BE2C (cell line): Measurements from ENCODE around the gene FSTL3.

ENCODE experiments used
- DNase-seq: peaks from one replicate; pipeline ENCODE4 v3.0.0-alpha.2; 2020
- H3K27me3 ChIP-seq: fragments of 250-450 bp; sonication (Bioruptor Pico); 2 replicates; pipeline ENCODE4 v1.5.1; 2020; ENCODE audit warnings: mild to moderate bottlenecking
- H3K36me3 ChIP-seq: fragments of 250-450 bp; sonication (Bioruptor Pico); 2 replicates; pipeline ENCODE4 v1.5.1; 2020; ENCODE audit warnings: mild to moderate bottlenecking
- H3K4me1 ChIP-seq: fragments of 250-450 bp; sonication (Bioruptor Pico); 2 replicates; pipeline ENCODE4 v1.5.1; 2020
- H3K4me3 ChIP-seq: 2 replicates; pipeline ENCODE4 v1.5.1; 2011; ENCODE audit warnings: low read depth, low read length
- H3K9me3 ChIP-seq: fragments of 250-450 bp; sonication (Bioruptor Pico); 2 replicates; pipeline ENCODE4 v1.5.1; 2020
- TF ChIP-seq, protein P1 (sequence below): IDR thresholded peaks from 2 replicates; pipeline ENCODE4 v1.5.1; 2012; ENCODE audit warnings: mild to moderate bottlenecking, low read depth, low read length

The FSTL3 gene

DNA sequence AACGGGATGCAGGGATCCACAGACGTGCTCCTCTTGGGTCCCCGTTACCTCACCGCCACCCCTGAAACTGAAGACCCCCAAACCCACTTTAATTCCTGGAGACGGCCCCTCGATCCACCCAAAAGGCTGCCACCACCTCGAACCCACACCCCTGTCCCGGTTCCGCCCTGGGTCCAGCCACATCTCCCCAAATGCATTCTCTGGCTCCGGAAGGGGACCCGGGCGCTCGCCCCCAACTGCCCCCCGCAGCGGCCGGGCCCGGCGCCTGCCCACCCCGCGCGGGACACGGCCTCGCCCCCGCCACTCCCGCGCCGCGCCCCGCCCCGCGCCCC is 219 bp upstream of the FSTL3 start:
- H3K4me1 ChIP-seq = no peaks in the 10 kb centered on the region

DNA sequence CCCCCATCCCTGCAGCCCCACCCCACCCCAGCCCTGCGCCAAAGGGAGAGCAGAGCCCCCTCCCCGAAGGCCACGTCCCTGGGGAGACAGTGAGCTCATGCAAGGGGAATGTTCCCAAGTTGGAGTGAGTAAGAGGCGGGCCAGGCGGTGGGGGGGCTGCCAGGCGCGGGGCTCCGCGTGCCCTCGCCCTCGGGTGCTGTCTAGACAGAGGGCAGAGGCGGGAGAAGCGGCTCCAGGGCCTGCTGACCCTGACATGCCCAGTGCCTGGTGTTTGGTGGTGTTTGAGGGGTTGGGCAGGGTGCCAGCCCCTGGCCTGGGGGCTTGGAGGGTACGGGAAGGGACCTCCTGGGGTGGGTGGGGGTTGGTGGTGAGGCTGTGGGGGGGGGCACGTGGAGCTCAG is 1.0 kb downstream of the FSTL3 start:
- no peak overlapping the region for H3K4me3 ChIP-seq
- TF ChIP-seq, protein P1, sequence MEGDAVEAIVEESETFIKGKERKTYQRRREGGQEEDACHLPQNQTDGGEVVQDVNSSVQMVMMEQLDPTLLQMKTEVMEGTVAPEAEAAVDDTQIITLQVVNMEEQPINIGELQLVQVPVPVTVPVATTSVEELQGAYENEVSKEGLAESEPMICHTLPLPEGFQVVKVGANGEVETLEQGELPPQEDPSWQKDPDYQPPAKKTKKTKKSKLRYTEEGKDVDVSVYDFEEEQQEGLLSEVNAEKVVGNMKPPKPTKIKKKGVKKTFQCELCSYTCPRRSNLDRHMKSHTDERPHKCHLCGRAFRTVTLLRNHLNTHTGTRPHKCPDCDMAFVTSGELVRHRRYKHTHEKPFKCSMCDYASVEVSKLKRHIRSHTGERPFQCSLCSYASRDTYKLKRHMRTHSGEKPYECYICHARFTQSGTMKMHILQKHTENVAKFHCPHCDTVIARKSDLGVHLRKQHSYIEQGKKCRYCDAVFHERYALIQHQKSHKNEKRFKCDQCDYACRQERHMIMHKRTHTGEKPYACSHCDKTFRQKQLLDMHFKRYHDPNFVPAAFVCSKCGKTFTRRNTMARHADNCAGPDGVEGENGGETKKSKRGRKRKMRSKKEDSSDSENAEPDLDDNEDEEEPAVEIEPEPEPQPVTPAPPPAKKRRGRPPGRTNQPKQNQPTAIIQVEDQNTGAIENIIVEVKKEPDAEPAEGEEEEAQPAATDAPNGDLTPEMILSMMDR = no peak
- H3K36me3 ChIP-seq = no peaks in the 10 kb centered on the region
- H3K4me1 ChIP-seq = no peaks in the 10 kb centered on the region
- H3K9me3 ChIP-seq = no peaks in the 10 kb centered on the region; the same call in 1 of the 2 replicates
- peaks cover 25% of the 10 kb centered on the region for H3K27me3 ChIP-seq
- no peak for DNase-seq

More for the DNA sequence above, 219 bp upstream of the FSTL3 start:
- Histone ChIP-seq H3K4me3 (no peak overlapping the region), H3K27me3 (peaks cover 25% of the 10 kb centered on the region), H3K9me3 (no peaks in the 10 kb centered on the region), H3K36me3 (no peaks in the 10 kb centered on the region)
- TF ChIP-seq, protein P1 = no peak
- no peak for DNase-seq

DNA sequence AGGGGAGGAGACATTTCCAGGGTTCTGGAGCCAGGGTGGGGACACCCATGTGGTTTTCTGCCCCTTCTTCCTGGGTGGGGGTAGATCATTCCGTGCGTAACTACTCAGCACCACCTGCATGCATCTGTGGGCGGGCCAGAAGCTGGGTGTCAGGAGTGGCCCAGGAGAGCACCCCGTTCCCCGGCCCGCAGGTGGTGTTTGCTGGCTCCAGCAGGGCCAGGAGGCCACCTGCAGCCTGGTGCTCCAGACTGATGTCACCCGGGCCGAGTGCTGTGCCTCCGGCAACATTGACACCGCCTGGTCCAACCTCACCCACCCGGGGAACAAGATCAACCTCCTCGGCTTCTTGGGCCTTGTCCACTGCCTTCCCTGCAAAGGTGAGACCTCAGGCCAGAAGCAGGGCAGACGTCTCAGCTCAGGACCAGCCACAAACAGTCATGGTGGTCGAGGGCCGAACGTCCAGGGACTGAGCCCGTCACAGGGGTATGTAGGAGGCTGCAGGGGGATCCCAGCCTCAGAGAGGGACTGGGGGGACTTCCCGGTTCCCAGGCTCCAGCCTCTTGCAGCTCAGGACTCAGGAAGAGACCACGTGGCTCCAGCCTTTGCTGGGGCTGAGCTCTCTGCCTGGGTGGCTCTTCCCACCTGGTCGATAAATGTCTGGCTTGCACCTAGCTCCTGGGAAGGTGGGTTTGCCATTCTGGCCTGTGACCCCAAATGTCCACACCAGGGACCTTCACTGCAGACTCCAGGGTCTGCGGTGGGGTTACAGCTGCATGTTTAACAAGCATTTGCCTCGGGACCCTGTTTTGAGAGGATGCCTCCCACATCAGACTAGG is 1.6 kb downstream of the FSTL3 start:
- H3K4me3 ChIP-seq = no peak overlapping the region

DNA sequence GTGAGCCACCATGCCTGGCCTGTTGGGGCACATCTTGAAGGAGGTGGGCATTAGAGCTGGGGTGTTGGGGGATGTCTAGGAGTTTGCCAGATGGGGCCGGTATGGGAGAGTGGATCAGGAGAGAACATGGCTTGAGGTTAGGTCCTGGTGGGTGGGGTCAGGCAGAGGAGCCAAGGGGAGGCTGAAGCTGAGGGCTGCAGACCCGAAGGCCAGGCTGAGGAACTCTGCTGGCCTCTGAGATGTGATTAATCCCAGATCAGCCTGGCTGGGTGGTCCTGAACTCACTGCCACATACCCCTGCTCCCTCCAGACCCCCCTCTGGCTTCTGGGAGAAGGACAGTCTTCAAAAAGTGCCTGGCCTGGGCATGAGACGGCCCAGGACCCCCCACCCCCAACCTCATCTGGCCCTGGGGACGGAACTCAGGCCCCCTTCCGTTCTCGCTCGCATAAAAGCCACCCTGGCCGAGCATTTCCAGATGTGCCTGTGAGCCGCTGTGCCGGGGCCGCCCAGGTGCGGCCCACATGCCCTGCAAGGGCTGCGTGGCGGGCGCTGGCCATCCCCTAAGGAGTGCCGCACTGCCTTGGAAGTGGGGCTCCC is 2.7 kb downstream of the FSTL3 start:
- TF ChIP-seq, protein P1 = no peak
- DNase-seq = no peak
- no peaks in the 10 kb centered on the region; the same call in 1 of the 2 replicates for H3K9me3 ChIP-seq
- no peaks in the 10 kb centered on the region for H3K36me3 ChIP-seq
- H3K4me3 ChIP-seq = no peak overlapping the region
- H3K4me1 ChIP-seq = no peaks in the 10 kb centered on the region
- H3K27me3 ChIP-seq = peaks cover 25% of the 10 kb centered on the region

More for the DNA sequence above, 1.6 kb downstream of the FSTL3 start:
- TF ChIP-seq, protein P1 = no peak
- H3K36me3 ChIP-seq = no peaks in the 10 kb centered on the region
- H3K4me1 ChIP-seq = no peaks in the 10 kb centered on the region
- peaks cover 25% of the 10 kb centered on the region for H3K27me3 ChIP-seq
- no peak for DNase-seq
- H3K9me3 ChIP-seq = no peaks in the 10 kb centered on the region; the same call in 1 of the 2 replicates

DNA sequence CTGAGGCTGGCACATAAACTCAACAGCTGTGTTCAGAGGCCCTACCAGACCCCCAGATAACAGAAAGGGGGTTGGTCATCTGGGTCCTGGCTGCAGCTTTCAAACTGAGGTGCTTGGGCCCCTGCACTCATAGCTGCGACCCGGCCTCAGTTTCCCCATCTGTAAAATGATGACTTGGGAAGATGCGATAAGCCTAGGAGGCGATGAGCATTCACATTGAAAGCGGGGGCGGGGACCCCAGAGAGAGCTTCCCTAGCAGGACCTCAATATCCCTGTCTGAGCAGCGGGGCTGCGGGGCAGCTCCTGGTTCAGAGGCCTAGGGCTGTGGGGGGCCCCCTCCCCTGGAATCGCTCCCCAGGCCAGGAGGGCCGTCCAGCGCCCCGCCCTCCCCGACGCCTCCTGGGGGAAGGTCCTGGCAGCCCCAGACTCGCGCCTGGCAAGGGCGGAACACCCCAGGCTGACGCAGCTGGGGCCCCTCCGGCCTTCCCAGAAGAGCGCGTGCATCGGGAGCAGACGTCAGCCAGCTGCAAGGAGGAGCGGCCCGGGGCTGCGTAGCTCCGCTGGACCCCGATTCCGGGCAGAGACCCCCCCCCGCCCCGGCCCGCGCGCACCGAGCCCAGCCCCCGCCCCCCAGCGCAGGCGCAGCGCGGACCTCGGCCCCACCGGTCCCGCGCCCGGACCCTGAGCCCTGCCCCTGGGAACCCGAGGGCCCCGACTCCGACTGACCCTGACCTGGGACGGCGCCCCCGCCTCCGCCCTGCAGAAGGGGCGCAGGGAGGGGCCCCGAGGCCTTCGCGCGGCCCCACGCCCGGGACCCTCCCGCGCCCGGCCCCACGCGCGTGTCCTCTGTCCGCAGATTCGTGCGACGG is 3.5 kb downstream of the FSTL3 start:
- Histone ChIP-seq H3K27me3 (peaks cover 25% of the 10 kb centered on the region), H3K36me3 (no peaks in the 10 kb centered on the region), H3K4me1 (no peaks in the 10 kb centered on the region), H3K9me3 (no peaks in the 10 kb centered on the region; the same call in 1 of the 2 replicates), H3K4me3 (peak overlapping the region; percentile 49)
- DNase-seq = peak; percentile 53
- TF ChIP-seq, protein P1 = no peak
